AML-193 (cell line): ENCODE results near the gene PRKAG2.
"Not testable (repeated sequence)": the region's sequence is repeated elsewhere in the genome, so short reads cannot be mapped to it uniquely, and the experiment has no call there.

Experiments used
- DNase-seq, 2 experiments: peaks; one replicate each; lab custom pipeline; 2025; lab: John Stamatoyannopoulos, UW

Gene PRKAG2

DNA sequence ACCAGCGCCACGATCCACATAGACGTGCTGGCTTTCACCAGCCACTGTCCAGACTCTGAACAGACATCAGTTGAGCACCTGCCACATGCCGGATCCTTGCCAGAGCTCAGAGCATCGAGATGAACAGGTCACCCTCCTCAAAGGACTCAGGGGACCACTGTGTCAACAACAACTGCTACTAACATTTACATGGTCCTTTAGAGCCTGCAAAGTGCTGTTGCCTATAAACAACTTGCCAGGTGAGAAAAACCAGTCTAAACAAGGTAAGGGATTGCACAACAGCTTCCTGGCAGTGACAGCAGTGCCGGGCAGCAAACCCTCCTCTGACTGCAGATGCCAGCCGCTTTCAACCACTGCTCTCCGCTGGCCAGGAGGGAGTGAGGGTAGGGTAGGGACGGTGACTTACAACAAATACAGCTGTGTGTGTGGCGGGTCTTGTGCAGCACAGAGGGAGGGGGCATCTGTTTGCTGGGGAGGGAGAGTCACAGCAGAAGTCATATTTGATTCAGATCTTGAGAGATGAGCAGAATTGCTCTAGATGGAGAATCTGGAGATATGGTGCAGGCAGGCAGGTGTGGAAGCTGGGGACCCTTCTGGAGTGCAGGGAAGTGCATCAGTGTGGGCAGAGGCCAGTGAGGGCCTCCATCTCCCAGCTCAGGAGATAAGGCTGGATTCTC is 324.4 kb downstream of the PRKAG2 start:
- no peak for DNase-seq

DNA sequence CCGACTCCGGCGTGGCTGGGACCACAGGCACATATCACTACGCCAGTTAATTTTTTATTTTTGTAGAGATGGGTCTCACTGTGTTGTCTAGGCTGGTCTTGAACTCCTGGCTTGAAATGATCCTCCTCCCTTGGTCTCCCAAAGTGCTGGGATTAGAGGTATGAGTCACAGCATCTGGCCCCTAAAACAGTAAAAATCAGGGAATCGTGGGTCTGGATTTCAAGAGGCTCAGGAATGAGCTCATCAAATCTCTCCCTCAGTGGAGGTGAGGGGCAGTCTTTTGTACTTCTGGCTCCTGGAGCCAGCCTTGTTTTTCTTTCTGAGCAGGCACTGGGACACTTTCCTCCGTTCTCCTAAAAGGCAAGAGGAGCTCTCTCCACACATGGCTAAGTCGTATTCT is 325.1 kb downstream of the PRKAG2 start:
- DNase-seq = no peak

DNA sequence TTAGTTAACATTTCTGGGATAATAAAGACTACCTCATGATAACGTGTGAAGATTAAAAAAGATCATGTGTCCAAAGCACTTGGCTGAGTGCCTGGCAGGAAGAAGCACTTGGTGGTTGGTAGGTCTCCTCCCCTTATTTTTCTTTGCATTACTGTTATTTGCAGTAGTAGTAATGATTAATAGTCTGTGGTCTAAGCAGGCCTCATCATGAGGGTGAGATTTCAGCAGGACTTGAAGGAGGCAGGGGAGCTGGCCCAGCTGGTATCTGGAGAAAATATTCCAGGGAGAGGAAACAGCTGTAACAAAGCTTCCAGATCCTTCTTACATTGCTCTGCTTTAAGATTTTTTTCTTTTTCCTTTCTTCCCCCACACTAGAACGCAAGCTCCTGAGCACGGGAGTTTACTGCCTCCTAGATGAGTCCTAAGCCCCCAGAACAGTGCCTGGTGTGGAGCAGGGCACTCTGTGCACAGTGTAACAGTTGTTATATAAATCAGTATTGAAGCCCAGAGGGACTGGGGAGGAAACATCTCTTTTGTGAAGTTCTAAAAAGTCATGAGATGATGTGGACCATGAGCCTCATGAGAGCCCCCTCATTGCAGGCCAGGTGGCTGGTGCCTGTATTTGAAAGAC is 326.1 kb downstream of the PRKAG2 start:
- no peak for DNase-seq

DNA sequence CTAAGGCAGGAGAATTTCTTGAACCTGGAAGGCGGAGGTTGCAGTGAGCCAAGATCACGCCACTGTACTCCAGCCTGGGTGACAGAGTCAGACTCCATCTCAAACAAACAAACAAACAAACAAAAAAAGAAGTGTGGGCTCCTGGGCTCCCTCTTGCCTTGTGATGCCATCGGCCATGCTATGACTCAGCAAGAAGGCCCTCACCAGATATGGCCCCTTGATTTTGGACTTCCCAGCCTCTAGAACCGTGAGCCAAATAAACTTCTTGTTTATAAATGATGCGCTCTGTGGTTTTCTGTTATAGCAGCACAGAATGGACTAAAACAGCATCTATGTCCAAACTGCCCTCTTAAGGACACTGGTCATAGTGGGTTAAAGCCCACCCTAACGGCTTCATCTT is 327.3 kb downstream of the PRKAG2 start:
- no peak for DNase-seq

DNA sequence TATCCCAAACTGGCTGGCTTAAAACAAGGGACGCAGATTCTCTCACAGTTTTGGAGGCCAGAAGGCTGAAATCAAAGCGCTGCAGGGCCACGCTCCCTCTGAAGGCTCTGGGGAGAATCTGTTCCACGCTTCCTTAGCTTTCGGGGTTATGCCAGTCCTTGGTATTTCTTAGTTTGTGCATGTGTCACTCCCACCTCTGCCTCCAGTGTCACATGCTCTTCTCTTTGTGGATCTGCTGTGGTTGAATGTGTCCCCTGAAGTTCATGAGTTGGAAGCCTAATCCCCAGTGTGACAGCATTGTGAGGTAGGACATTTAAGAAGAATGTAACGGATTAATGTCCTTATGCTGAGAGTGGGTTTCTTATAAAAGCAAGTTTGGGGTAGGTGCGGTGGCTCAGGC is 327.8 kb downstream of the PRKAG2 start:
- no peak for DNase-seq

DNA sequence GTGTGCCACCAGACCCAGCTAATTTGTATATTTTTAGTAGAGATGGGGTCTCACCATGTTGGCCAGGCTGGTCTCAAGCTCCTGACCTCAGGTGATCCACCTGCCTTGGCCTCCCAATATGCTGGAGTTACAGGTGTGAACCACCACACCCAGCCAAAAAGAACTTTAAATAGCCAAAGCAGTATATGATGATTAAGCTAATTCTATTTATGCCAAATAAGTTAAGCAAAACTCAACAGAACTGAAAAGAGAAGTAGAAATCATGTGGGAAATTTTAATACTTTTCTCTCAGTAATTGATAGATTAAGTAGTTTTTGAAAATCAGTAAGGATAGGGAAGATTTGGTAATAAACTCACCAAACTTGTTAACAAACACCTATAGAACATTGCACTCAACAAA is 332.7 kb downstream of the PRKAG2 start:
- no peak for DNase-seq

DNA sequence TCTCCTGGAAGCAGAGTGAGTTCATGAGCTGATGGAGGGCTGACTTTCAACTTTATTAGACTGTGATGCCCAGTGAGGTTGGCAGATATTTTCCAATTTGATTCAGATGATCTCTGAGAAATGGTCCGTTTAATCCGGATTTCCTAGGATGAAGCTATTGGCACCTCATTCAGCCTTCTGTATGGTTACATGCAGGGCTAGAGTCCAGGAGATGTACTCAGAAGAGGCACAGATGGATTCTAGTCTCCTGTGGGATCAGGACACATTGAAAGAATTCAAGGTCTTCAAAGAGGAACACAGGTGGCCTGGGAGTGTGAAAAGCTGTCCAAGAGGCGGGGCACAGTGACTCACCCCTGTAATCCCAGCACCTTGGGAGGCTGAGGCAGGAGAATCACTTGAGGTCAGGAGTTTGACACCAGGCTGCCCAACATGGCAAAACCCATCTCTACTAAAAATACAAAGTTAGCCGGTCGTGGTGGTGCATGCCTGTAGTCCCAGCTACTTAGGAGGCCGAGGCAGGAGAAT is 334.2 kb downstream of the PRKAG2 start:
- no peak for DNase-seq

DNA sequence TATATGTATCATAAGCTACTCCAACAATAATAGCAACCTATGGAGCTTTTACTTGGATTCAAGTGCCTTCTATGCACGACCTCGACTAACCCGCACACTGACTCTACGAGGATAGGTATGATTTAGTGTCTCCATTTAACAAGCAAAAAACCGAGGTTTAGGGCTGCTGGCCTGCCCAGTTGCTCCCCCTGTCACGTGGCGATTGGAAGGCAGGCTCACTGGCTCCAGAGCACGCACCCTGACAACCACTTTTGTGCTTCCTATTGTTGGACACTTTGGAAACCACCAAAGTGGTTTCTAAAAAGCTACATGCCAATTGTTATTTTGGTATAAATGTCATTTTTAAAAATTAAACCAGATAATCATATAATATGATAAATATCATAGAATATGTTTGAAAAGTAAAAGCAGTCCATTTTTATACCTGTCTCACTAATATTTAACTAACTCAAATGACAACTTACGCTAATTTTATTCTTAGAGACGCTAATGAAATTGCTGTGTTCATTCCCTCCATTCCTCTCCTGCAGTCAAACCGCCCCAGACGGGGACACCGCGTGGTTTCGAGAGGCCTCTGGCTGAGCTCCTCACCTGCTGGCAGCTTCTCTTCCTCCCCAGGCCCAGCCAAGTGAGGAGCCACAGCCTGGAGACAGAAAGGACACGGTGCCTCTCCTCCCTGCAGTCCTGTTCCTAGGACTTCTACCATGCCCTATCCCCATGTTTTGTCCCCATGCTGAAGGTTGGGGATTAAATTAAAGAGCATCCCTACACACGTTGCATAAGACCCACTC is 335.0 kb downstream of the PRKAG2 start:
- DNase-seq = no peak

DNA sequence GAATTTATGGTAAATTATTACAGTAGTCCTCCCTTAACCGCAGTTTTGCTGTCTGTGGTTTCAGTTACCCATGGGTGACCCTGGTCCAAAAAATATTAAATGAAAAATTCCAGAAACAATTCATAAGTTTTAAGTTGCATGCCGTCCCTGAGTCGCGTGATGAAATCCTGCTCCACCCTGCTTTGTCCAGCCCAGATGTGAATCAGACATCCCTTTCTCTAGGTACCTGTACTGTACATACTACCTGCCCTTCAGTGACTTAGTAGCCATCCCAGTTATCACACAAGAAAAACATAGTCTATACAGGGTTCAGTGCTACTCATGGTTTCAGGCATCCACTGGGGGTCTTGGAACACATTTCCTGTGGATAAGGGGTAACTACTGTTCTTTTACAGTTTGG is 336.8 kb downstream of the PRKAG2 start:
- no peak for DNase-seq

DNA sequence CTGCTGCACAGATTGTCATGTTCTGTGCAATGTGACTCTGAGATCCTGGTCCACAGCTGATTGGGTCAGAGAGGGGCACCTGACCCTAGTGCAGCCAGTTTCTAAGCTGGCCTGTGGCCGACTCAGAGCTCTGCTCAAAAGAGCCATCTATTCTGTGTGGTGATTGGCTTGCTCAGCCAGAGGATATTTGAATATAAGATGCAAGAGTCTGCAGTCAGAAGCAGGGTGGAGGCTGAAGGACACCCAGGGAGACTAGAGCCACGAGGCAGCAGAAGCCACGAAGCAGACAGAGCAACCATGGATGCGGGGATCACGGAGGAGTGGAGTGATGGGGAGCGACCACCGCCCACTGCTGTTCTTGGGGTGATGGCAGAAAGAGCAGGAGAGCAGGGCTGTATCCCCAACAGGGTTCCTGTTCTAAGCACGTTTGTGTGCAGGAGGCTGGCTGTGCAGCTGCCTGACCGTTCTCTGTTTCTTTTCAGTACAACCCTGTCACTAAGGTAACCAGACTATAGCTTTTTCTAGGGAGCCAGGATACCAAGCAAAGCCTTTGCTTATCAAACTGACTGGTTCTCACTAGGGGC is 337.7 kb downstream of the PRKAG2 start:
- DNase-seq = no peak

DNA sequence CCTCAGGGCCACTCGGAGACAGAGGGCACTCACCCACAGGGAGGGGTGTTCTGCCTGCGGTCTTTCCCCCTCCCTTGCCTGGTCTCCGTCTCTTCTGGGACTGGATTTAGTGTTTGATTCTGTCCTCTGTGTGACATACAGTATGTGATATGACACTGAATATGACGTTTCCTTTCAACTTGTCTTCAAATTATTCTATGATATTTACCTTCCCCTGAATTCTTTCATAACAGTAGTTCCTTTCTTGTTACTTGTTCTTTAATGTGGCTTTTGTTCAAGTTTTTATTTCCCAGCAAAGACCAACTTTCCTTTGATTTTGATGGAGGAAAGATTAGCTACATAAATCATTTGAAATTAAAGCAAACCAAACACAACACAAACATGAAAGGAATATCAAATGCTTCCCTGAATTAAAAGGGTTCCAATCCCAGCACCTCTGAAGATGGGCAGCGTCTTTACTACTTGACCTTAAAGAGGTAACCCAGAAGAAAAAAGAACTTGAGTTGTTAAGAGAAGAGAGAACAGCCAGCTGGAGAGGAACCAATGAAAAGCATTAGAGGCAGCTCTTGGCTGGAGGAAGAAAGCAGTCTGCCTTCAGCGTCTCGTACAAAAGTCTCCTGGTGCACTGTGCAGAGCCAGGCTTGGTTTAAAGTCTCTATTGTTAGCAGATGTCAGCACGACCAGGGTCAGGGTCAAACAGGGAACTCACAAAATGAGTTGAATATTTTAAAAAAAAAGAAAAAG is 338.9 kb downstream of the PRKAG2 start:
- no peak for DNase-seq

DNA sequence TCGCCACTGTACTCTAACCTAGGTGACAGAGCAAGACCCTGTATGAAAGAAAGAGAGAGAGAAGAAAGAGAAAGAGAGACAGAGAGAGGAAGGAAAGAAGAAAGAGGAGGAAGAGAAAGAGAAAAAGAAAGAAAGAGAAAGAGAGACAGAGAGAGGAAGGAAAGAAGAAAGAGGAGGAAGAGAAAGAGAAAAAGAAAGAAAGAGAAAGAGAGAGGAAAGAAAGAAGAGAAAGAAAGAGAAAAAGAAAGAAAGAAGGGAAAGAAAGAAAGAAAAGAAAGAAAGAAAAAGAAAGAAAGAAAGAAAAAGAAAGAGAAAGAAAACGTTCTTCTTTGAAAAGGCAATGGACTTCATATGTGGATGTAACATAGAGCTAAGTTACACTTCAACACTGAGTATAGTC is 340.7 kb downstream of the PRKAG2 start:
- not testable (repeated sequence) for DNase-seq

DNA sequence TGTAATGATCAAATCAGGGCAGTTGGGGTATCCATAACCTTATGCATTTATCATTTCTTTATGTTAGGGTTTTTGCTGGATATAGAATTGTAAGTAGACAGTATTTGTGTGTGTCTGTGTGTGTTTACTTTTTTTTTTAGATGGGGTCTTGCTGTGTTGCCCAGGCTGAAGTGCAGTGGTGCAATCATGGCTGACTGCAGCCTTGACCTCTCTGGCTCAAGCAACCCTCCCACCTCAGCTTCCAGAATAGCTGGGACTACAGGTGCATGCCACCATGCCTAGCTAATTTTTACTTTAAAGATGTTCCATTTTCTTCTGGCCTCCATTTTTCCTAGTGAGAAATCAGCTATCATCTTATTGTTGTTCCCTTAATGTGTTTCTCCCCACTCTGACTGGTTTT is 347.1 kb downstream of the PRKAG2 start:
- DNase-seq = no peak

DNA sequence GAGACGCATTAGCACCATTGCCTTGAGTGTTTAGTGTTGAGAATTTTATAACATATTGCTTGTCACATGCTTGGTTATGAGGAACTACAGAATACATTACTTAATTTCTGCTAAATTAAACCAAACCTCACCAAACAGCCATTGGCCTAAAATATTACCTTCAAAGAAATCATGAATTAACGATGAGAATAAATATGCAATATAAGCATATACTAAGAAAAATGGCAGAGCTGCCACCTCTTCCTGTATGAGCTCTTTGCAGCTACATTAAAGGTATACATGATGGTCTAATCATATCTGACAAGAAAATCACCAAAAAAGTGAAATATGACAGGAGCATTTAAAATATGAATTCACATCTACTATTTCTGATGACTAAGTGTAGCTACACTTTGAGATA is 352.1 kb downstream of the PRKAG2 start:
- no peak for DNase-seq

DNA sequence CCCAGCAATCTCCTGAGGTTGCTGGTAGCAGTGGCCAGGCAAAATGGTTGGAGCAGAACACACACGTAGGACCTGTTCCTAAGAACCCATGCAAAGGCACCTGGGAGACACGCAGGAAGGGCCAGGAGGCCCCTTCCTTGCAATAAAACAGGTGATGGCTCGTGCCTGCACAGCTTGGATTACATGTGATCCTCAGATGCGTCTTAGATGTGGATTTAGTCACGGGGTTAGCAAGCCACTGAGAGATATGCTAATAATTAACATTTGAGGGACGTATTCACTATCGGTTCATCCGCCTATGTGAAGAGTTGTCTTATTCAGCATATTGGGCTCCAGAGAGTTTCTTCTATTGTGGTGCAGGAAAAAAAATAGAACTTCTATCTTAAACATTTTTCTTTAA is 352.6 kb downstream of the PRKAG2 start:
- no peak for DNase-seq

DNA sequence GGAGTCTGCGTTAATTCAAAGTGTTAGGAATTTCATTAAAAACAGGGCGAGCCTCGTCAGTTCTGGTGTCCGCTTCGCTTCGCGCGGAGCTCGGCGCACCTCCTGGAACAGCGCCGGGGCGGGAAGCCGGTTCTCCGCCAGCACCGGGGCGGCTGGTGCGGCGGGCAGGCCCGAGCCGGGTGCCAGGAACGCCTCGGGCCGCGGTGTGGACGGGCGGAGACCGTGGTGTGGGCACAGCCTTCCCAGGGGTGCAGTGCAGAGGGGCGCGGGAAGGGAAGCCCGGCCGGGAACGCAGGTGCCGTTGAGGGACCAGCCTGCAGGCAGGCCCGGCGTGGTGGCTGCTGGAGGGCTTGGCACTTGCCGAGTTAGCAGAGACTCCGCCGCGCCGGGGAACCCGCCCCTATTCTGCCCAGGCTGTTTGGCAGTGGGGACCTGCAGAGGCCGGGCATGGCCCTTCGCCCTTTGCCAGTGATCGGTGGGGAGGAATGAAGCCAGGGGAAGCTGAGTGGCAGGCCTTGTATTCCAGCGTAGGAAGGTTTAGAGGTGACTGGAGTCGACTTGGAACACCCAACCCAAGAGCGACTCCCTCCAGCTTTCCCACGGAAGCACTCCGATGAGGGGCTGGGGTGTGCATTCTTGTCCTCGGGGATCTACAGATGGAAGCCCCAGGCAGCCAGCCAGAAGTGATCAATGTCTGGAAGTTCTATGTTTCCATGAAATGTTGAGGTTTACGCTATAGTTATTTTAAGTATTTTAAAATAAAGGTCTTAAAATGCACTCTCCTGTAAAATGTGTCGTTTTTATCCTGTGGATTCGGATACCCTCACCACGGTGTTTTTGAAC is 356.3 kb downstream of the PRKAG2 start:
- DNase-seq = peak in 1 of 2 experiments; percentile 17

DNA sequence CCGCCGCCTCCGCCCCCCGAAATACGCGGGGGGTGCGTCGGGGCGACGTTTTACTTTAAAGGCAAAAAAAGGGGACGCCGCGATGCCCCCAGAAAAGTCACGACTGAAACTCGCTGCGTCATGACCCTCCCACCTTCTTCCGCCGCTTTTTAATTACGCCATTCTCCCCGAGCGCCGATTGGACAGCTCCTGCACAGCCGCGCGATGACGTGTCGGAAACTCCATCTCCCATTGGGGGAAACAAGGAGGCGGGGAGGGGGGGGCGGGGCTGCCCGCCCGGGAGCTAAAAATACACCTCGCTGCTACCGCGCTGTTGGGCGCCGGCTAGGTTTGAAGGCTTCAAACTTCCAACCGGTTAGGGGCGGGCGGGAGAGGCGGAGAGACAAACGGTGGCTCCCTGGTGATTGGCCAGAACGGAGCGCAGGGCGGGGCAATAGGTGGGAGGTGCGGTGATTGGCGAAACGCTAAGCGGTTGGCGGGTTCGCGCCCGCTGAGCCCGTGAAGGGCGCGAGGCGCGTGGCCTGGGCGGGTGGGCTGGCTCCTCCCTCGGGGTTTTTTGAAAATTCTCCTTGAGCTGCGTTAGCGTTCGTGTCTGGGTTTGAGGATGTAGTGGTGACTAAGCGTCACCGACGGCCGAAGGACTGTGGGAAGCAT is 357.0 kb downstream of the PRKAG2 start, which contains the start of gene RHEB:
TSS of gene RHEB (minus strand) at position 131 of the 654 bp plus-strand sequence. CDS start 384 bp downstream, outside the sequence.
- peak; percentile 97 to 98 for DNase-seq

DNA sequence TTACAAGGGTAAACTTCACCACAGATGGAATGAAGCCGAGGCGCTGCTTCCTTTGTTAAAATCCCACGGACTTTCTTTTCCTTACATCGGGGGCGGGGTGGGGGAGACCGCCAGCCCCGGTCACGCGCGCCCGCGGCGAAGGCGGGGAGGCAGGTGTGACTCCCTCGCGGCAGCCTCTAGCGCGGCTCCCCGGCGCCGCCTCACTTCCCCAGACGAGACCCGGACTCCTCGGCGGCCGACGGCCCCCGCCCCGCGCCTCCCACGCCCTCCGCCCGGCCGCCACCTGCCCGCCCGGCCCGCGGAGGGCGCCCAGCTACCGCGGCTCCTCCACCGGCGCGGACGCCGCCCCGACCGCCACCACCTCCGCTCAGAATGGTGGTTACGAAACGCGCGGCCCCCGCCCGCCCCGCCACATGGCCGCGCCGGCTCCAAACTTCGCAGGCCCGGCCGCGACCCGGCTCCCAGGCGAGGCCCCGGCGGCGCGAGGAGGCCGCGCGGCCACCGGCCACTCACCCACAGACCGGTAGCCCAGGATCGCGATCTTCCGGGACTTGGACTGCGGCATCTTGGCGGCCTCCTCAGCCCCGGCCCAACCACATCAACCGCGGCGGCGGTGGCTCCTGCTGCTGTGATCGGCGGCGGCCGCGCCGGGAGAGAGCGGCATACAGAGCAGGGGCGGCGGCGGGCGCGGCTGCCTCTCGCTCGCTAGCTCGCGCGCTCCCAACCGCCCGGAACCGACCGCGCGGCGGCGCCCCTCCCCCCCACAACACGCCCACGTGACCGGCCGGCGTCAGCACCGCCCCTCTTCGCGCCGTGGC is 357.8 kb downstream of the PRKAG2 start:
- not testable (repeated sequence) for DNase-seq
